ENCODE data around the gene KAZN.

The KAZN gene

DNA sequence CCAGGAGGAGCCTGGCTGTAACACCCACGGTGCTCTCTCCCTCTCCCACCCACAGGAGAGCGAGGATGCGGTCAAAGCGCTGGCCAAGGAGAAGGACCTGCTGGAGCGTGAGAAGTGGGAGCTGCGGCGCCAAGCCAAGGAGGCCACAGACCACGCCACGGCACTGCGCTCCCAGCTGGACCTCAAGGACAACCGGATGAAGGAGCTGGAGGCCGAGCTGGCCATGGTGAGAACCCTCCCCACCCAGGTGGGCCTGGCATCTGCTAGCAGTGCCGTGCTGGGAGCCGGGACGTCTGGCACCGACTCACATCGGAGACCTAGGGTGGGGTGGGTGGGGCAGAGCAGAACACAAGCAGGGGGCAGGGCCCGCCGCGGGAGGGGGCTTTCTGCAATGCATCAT is 445.4 kb downstream of the KAZN start:
- TF ChIP-seq GATA3 (IDR thresholded peaks at IDR 0.05; ENCODE audit: low read depth, low read length) (no peak), GATA2 (IDR thresholded peaks at IDR 0.05; ENCODE audit: low read depth, low read length) (no peak)

DNA sequence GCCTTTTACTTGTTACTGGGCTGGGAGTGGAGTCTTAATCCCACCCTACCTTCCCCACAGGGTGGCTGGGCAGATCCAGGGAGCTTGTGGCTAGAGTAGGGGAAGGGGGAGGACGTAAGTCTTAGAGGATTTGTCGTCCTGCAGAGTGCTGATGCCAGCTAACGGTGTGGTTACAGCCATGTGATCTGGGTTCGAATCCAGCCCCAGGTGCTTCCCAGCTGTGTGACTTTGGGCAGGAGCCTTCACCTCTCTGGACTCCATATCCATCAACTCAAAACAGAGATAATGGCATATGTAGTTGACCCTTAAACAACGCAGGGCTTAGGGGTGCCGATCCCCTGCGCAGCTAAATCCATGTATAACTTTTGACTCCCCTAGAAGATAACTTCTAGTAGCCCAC is 446.6 kb downstream of the KAZN start:
- TF ChIP-seq GATA2 (IDR thresholded peaks at IDR 0.05; ENCODE audit: low read depth, low read length) (no peak), GATA3 (IDR thresholded peaks at IDR 0.05; ENCODE audit: low read depth, low read length) (no peak)

DNA sequence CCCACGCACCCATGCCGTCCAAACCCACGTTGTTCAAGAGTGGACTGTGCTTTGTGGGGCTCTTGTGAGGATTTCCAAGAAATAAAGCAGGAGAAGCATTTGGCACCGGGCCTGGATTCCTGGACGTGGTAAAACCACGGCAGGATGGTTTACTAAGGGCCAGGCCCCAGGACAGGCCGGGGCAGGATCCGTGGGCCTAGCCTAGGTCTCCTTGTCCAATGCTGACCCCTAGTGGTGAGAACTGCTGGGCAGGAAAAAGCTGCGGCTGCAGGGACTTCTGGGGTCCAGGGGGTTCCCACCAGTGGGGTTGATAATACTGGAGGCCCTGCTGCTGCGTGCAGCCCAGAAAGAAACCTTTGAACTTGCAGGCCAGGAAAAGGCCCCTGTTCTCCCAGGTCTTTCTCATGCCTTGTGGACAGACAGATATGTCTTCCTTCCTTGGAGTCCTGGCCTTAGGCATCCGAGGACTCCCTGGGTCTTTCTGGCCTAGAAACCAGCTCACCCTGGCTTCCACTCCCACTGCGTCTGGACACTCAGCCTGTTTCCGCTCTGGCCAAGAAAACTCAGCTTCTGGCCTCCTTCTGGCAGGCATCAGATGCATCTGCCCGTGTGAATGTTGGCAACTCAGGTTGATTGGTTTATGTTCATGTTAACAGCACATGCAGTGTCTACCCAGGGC is 448.1 kb downstream of the KAZN start:
- TF ChIP-seq GATA2 (IDR thresholded peaks at IDR 0.05; ENCODE audit: low read depth, low read length), result no peak
- TF ChIP-seq GATA3 (IDR thresholded peaks at IDR 0.05; ENCODE audit: low read depth, low read length), result no peak

- TF ChIP-seq GATA2 (IDR thresholded peaks at IDR 0.05; ENCODE audit: low read depth, low read length) (no peak), GATA3 (IDR thresholded peaks at IDR 0.05; ENCODE audit: low read depth, low read length) (no peak)
Measured at GRCh38 chr1:15047237-15047636, 448.8 kb downstream of the KAZN start.

DNA sequence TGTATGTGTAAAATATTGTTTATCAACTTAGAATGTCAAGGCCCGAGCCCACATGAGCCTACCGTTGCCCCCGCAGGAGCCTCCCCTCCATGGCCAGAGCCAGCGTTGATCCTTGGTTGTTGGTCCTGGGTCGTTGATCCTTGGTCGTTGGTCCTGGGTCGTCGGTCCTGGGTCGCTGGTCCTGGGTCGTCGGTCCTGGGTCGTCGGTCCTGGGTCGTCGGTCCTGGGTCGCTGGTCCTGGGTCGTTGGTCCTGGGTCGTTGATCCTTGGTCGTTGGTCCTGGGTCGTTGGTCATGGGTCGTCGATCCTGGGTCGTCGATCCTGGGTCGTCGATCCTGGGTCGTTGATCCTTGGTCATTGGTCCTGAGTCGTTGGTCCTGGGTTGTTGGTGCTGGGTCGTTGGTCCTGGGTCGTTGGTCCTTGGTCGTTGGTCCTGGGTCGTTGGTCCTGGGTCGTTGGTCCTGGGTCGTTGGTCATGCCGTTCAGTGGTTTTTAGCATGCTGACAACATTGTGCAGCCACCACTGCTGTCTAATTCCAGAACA is 450.0 kb downstream of the KAZN start:
- TF ChIP-seq GATA2 (IDR thresholded peaks at IDR 0.05; ENCODE audit: low read depth, low read length), result no peak
- no peak for TF ChIP-seq GATA3 (IDR thresholded peaks at IDR 0.05; ENCODE audit: low read depth, low read length)

DNA sequence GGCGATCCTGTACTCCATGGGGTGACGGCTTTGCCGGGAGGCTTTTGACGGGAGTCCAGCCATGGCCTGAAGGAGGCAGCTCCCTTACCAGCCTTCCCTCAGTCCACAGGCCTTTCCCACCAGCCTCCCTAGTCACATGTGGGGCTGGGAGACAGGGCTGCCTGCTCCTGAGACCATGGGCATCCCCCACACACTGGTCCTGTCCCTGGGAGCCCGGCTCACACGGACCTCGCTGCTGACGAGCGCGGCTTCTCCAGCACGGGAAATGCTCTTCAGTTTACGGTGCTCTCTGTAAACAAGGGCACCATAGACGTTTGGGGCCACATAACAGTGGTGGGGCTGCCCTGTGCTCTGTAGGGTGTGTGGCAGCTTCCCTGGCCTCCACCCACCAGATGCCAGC is 450.6 kb downstream of the KAZN start:
- TF ChIP-seq GATA3 (IDR thresholded peaks at IDR 0.05; ENCODE audit: low read depth, low read length) (no peak), GATA2 (IDR thresholded peaks at IDR 0.05; ENCODE audit: low read depth, low read length) (no peak)

GRCh38 chr1:15051882-15052528 is 453.5 kb downstream of the KAZN start:
- TF ChIP-seq GATA2 (IDR thresholded peaks at IDR 0.05; ENCODE audit: low read depth, low read length) (no peak), GATA3 (IDR thresholded peaks at IDR 0.05; ENCODE audit: low read depth, low read length) (no peak)

GRCh38 chr1:15053153-15053552 is 454.7 kb downstream of the KAZN start:
- TF ChIP-seq GATA3 (IDR thresholded peaks at IDR 0.05; ENCODE audit: low read depth, low read length) (no peak), GATA2 (IDR thresholded peaks at IDR 0.05; ENCODE audit: low read depth, low read length) (no peak)

DNA sequence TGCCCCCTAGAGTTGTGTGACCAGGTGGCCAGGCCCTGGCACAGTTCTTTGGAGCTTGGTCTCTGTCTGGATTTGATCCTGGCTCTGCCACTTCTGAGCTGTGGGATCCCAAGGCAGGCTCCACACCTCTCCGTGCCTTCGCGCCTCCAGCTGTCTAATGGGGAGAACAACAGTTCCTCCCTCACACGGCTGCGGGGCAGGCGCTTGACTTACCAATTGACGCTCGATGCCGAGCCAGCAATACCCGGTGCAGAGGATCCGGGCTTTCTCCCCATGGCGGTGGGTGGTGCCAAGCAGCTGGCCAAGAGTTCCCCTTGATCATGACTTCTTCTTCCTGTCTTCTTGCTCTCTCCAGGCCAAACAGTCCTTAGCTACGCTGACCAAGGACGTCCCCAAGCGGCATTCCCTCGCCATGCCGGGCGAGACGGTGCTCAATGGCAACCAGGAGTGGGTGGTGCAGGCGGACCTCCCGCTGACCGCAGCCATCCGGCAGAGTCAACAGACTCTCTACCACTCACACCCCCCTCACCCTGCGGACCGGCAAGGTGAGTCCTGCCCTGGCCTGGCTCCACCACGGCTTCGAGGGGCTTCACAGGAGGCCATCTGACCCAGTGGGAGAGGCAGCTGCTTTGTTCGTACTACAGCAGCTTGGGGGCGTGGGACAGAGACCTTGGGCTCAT is 457.4 kb downstream of the KAZN start:
- TF ChIP-seq GATA3 (IDR thresholded peaks at IDR 0.05; ENCODE audit: low read depth, low read length) (no peak), GATA2 (IDR thresholded peaks at IDR 0.05; ENCODE audit: low read depth, low read length) (no peak)

DNA sequence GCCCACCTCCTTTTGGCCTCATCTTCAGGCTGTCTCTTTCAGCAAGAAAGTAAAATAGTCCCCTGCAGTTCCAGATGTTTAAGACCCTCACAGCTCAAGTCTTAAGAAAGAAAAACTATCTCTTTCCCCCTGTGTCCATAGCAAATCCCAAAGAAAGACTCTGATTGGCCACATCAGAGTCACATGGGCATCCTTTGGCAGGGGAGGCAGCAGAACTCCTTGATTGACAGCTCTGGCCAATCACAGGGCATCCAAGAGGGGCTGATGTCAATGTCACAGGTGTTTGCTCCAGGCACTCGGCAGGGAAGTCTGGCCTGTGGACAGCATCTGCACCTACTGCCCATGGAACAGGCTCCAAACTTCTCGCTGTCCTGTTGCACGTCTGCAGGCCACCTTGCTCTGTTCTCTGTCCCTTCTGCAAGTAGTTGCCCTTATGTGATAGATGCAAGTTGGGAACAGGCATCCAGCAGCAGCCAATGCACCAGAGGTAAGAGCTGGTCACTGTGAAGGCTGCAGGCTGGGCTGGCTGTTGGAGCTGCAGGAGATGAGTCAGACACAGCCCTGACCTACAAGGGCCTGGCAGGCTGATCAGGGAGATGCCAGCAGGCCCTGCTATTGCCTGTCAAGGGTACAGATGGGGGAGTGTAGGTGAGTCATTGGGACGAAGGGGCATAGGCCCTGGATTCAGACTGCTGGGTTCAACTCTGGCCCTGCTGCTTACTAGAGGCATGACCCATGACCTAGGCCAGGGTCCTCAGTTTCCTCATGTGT is 458.2 kb downstream of the KAZN start:
- TF ChIP-seq GATA2 (IDR thresholded peaks at IDR 0.05; ENCODE audit: low read depth, low read length), result no peak
- TF ChIP-seq GATA3 (IDR thresholded peaks at IDR 0.05; ENCODE audit: low read depth, low read length), result no peak

- TF ChIP-seq GATA2 (IDR thresholded peaks at IDR 0.05; ENCODE audit: low read depth, low read length) (no peak), GATA3 (IDR thresholded peaks at IDR 0.05; ENCODE audit: low read depth, low read length) (no peak)
Measured at GRCh38 chr1:15057834-15058233, 459.3 kb downstream of the KAZN start.

GRCh38 chr1:15058261-15058660 is 459.8 kb downstream of the KAZN start:
- TF ChIP-seq GATA3 (IDR thresholded peaks at IDR 0.05; ENCODE audit: low read depth, low read length), result no peak
- TF ChIP-seq GATA2 (IDR thresholded peaks at IDR 0.05; ENCODE audit: low read depth, low read length), result no peak

DNA sequence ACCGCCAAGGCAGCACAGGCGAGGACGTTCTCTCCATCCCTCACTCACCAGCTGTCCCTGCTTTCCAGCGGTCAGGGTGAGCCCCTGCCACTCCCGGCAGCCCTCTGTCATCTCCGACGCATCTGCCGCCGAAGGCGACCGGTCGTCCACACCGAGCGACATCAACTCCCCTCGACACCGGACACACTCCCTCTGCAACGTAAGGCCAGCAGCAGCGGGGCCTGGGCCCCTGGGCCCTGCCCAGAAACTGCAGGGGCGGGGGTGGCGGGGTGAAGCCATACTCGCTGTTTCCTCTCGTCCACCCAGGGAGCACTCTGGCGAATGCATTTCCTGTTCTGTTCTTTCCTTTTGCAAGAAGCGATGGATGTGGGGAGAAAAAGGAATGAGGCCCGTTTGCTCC is 461.6 kb downstream of the KAZN start:
- TF ChIP-seq GATA2 (IDR thresholded peaks at IDR 0.05; ENCODE audit: low read depth, low read length) (no peak), GATA3 (IDR thresholded peaks at IDR 0.05; ENCODE audit: low read depth, low read length) (no peak)

Measured in SH-SY5Y (cell line).